IMR-90 (cell line): ENCODE results near the gene ITPKB. TPM values are rescaled to one million over a fixed set of nuclear protein-coding genes. Genes with fewer than 3 reads are reported as not detected.

Experiments used
- ATAC-seq: fragments of 200-7000 bp; cut with Tn5 transposase; 2 replicates; pipeline ENCODE4 v1.9.1; 2020; ENCODE audit warnings: low read depth, mild to moderate bottlenecking, moderate library complexity
- BruUV-seq: library from RNA; stranded (reverse); fragments of 400-500 nt; replicated peaks from 2 replicates; lab custom pipeline; 2021; lab: Mats Ljungman, UMichigan
- CTCF ChIA-PET: fragments of 300-600 bp; formaldehyde crosslinking; extraction: SDS; loops from one replicate; lab custom pipeline; 2021; ENCODE audit warnings: antibody characterized with exemption; lab: Yijun Ruan, JAX
- POLR2A ChIA-PET: fragments of 300-600 bp; sonication (Branson Sonifier 250); formaldehyde crosslinking; loops from one replicate; lab custom pipeline; 2022; ENCODE audit warnings: antibody characterized with exemption; ENCODE audit not compliant: unreplicated experiment; lab: Charles Lee
- DNase-seq: peaks from one replicate; pipeline ENCODE4 v3.0.0; 2013
- H2AFZ ChIP-seq: replicated peaks from 2 replicates; pipeline ENCODE3; 2013; ENCODE audit warnings: low read length, mild to moderate bottlenecking; ENCODE audit not compliant: poor library complexity
- H2AK5ac ChIP-seq: 2 replicates; pipeline ENCODE4 v1.6.1; 2013; ENCODE audit warnings: low read depth, low read length, inconsistent platforms
- H2AK9ac ChIP-seq: replicated peaks from 2 replicates; pipeline ENCODE3; 2013; ENCODE audit warnings: mild to moderate bottlenecking, low read depth, low read length, moderate library complexity; ENCODE audit not compliant: poor library complexity
- H2BK120ac ChIP-seq: 2 replicates; pipeline ENCODE4 v1.6.1; 2013; ENCODE audit warnings: low read depth, low read length, inconsistent platforms
- H2BK15ac ChIP-seq: 3 replicates; pipeline ENCODE4 v1.6.1; 2013; ENCODE audit warnings: low read depth, low read length, inconsistent platforms
- H2BK20ac ChIP-seq: 2 replicates; pipeline ENCODE4 v1.6.1; 2013; ENCODE audit warnings: low read depth, mild to moderate bottlenecking, inconsistent platforms, low read length, moderate library complexity
- H2BK5ac ChIP-seq: 2 replicates; pipeline ENCODE4 v1.6.1; 2013; ENCODE audit warnings: mild to moderate bottlenecking, low read depth, low read length, inconsistent platforms; ENCODE audit not compliant: poor library complexity, severe bottlenecking
- H3K14ac ChIP-seq: replicated peaks from 2 replicates; pipeline ENCODE4 v1.6.1; 2013; ENCODE audit warnings: low read depth, low read length, inconsistent platforms
- H3K18ac ChIP-seq: 2 replicates; pipeline ENCODE4 v1.6.1; 2013; ENCODE audit warnings: low read depth, low read length, control low read depth
- H3K23ac ChIP-seq: 2 replicates; pipeline ENCODE4 v1.6.1; 2013; ENCODE audit warnings: low read depth, low read length, inconsistent platforms
- H3K27ac ChIP-seq: 2 replicates; pipeline ENCODE4 v1.5.1; 2013; ENCODE audit warnings: mild to moderate bottlenecking, control low read depth, low read length; ENCODE audit not compliant: insufficient read depth
- H3K27me3 ChIP-seq: 2 replicates; pipeline ENCODE4 v1.6.1; 2013; ENCODE audit warnings: low read length; ENCODE audit not compliant: control insufficient read depth, insufficient read depth
- H3K36me3 ChIP-seq: 2 replicates; pipeline ENCODE4 v1.6.1; 2013; ENCODE audit warnings: low read length, mixed read lengths; ENCODE audit not compliant: control insufficient read depth, insufficient read depth
- H3K4ac ChIP-seq: 2 replicates; pipeline ENCODE4 v1.6.1; 2013; ENCODE audit warnings: low read depth, low read length, inconsistent platforms
- H3K4me1 ChIP-seq: 2 replicates; pipeline ENCODE4 v1.6.1; 2013; ENCODE audit warnings: low read length, mixed read lengths; ENCODE audit not compliant: control insufficient read depth, insufficient read depth
- H3K4me2 ChIP-seq: 2 replicates; pipeline ENCODE4 v1.6.1; 2013; ENCODE audit warnings: low read depth, mild to moderate bottlenecking, control low read depth, low read length, moderate library complexity
- H3K4me3 ChIP-seq: 2 replicates; pipeline ENCODE4 v1.5.1; 2013; ENCODE audit warnings: low read depth, mild to moderate bottlenecking, control low read depth, low read length, moderate library complexity; ENCODE audit not compliant: insufficient read depth
- H3K56ac ChIP-seq: 2 replicates; pipeline ENCODE4 v1.6.1; 2013; ENCODE audit warnings: low read length, inconsistent platforms; ENCODE audit not compliant: insufficient read depth; ENCODE audit errors: extremely low read depth
- H3K79me1 ChIP-seq, 2 experiments: 2 replicates each; pipeline ENCODE4 v1.6.1; 2013; ENCODE audit warnings: low read length in 2 of 2, inconsistent platforms in 1 of 2, low read depth in 1 of 2
- H3K9ac ChIP-seq: 2 replicates; pipeline ENCODE4 v1.6.1; 2013; ENCODE audit warnings: low read depth, low read length, control low read depth
- H3K9me1 ChIP-seq: 2 replicates; pipeline ENCODE4 v1.6.1; 2013; ENCODE audit warnings: low read length, inconsistent platforms; ENCODE audit not compliant: insufficient read depth
- H3K9me3 ChIP-seq: 2 replicates; pipeline ENCODE4 v1.6.1; 2013; ENCODE audit warnings: low read length; ENCODE audit not compliant: control insufficient read depth, insufficient read depth
- H4K20me1 ChIP-seq: 2 replicates; pipeline ENCODE4 v1.6.1; 2013; ENCODE audit warnings: low read length, inconsistent platforms; ENCODE audit not compliant: insufficient read depth
- H4K5ac ChIP-seq: 2 replicates; pipeline ENCODE4 v1.6.1; 2013; ENCODE audit warnings: mild to moderate bottlenecking, low read depth, low read length, control low read depth
- H4K8ac ChIP-seq, 2 experiments: 2 replicates each; pipeline ENCODE4 v1.6.1; 2013; ENCODE audit warnings: low read depth in 2 of 2, low read length in 2 of 2, control low read depth in 1 of 2, inconsistent platforms in 1 of 2
- H4K91ac ChIP-seq: 2 replicates; pipeline ENCODE4 v1.6.1; 2013; ENCODE audit warnings: low read depth, low read length, inconsistent platforms; ENCODE audit not compliant: insufficient read depth
- BHLHE40 ChIP-seq: fragments of 150-350 bp; IDR thresholded peaks from 2 replicates; pipeline ENCODE4 v1.6.1; 2016; ENCODE audit warnings: mild to moderate bottlenecking, low read depth, low read length
- CEBPB ChIP-seq: IDR thresholded peaks from 2 replicates; pipeline ENCODE4 v1.6.1; 2012; ENCODE audit warnings: low read depth, low read length, improper control_type of control experiment
- CHD1 ChIP-seq: IDR thresholded peaks from 2 replicates; pipeline ENCODE4 v1.6.1; 2012; ENCODE audit warnings: low read depth, low read length, improper control_type of control experiment
- CTCF ChIP-seq: conservative IDR thresholded peaks from 2 replicates; pipeline ENCODE4 v1.5.1; 2012; ENCODE audit warnings: mild to moderate bottlenecking, low read depth, low read length, improper control_type of control experiment
- ELK1 ChIP-seq: fragments of 150-350 bp; IDR thresholded peaks from 2 replicates; pipeline ENCODE4 v1.6.1; 2016; ENCODE audit warnings: low read depth, mild to moderate bottlenecking, low read length, moderate library complexity, borderline replicate concordance
- FOS ChIP-seq: fragments of 150-350 bp; IDR thresholded peaks from 2 replicates; pipeline ENCODE4 v1.6.1; 2016; ENCODE audit warnings: low read depth, low read length
- MAFK ChIP-seq: IDR thresholded peaks from 2 replicates; pipeline ENCODE4 v1.6.1; 2012; ENCODE audit warnings: low read depth, low read length, improper control_type of control experiment
- MAZ ChIP-seq: IDR thresholded peaks from 2 replicates; pipeline ENCODE4 v1.6.1; 2012; ENCODE audit warnings: low read depth, mild to moderate bottlenecking, low read length, improper control_type of control experiment, moderate library complexity, borderline replicate concordance
- MXI1 ChIP-seq: IDR thresholded peaks from 2 replicates; pipeline ENCODE4 v1.6.1; 2012; ENCODE audit warnings: low read depth, mild to moderate bottlenecking, low read length, moderate library complexity, borderline replicate concordance
- NFE2L2 ChIP-seq: fragments of 150-350 bp; IDR thresholded peaks from 2 replicates; pipeline ENCODE4 v1.6.1; 2016; ENCODE audit warnings: low read depth, mild to moderate bottlenecking, low read length
- POLR2A ChIP-seq: IDR thresholded peaks from 2 replicates; pipeline ENCODE4 v1.6.1; 2012; ENCODE audit warnings: mild to moderate bottlenecking, low read depth, low read length
- RAD21 ChIP-seq: IDR thresholded peaks from 2 replicates; pipeline ENCODE4 v1.6.1; 2012; ENCODE audit warnings: low read length, improper control_type of control experiment
- RCOR1 ChIP-seq: IDR thresholded peaks from 2 replicates; pipeline ENCODE4 v1.6.1; 2012; ENCODE audit warnings: mild to moderate bottlenecking, low read length, improper control_type of control experiment; ENCODE audit not compliant: insufficient replicate concordance
- RFX5 ChIP-seq: IDR thresholded peaks from 2 replicates; pipeline ENCODE4 v1.8.0; 2012; ENCODE audit warnings: low read depth, mild to moderate bottlenecking, low read length, moderate library complexity
- SMC3 ChIP-seq: fragments of 150-350 bp; IDR thresholded peaks from 2 replicates; pipeline ENCODE4 v1.6.1; 2016; ENCODE audit warnings: low read depth, mild to moderate bottlenecking, antibody characterized with exemption, low read length, moderate library complexity
- USF2 ChIP-seq: fragments of 150-350 bp; IDR thresholded peaks from 2 replicates; pipeline ENCODE4 v1.6.1; 2017; ENCODE audit warnings: mild to moderate bottlenecking, antibody characterized with exemption, low read length, low read depth
- WGBS, 2 experiments: methylation state at CpG; one replicate each; pipeline versions ENCODE4 v1.1.5 to v1.1.7; 2013; ENCODE audit warnings: missing lambda C conversion rate in 2 of 2; ENCODE audit not compliant: insufficient read length in 1 of 2; ENCODE audit errors: extremely low coverage in 2 of 2; 5-methylcytosine and 5-hydroxymethylcytosine counted together
- dilution Hi-C: fragments of 300-500 bp; cut with HindIII; formaldehyde crosslinking; loops from one replicate; pipeline ENCODE4 v1.14.3; 2018; ENCODE audit warnings: low sequenced_read_pairs; ENCODE audit not compliant: unreplicated experiment
- in situ Hi-C: fragments of 300-500 bp; cut with MboI; formaldehyde crosslinking; loops from 3 replicates; pipeline ENCODE4 v1.14.3; 2019; ENCODE audit warnings: low sequenced_read_pairs, inconsistent platforms, mixed read lengths
- intact Hi-C: fragments of 100-400 bp; cut with micrococcal nuclease; formaldehyde crosslinking; loops from 2 replicates; pipeline ENCODE4 v1.10.0; 2022
- polyA plus RNA-seq, 3 experiments: library from polyadenylated mRNA; depleted of rRNA; stranded (reverse); fragments of >200 nt; gene quantifications; 2 replicates each; pipeline ENCODE4 v1.2.3, GENCODE V29; 2012; ENCODE audit warnings: low replicate concordance in 1 of 3
- total RNA-seq: library from RNA; depleted of rRNA; stranded (reverse); fragments of >200 nt; gene quantifications from 2 replicates; pipeline ENCODE4 v1.2.3, GENCODE V29; 2012

Gene ITPKB
- total and polyA plus RNA-seq, 2 of the 4 experiments (the other 2 are of a cell fraction), result 0.72 to 1.4 TPM

- Histone ChIP-seq H3K23ac (no peak overlapping the region), H2BK120ac (no peak overlapping the region), H3K14ac (no peak overlapping the region), H4K91ac (no peak overlapping the region), H3K9me1 (no peaks in the 10 kb centered on the region), H3K4me2 (no peak overlapping the region), H3K9me3 (no peaks in the 10 kb centered on the region), H3K4me3 (no peak overlapping the region), H4K20me1 (no peaks in the 10 kb centered on the region), H2BK5ac (no peak overlapping the region), H3K4ac (no peak overlapping the region), H3K4me1 (no peaks in the 10 kb centered on the region), H3K9ac (no peak overlapping the region), H4K5ac (no peak overlapping the region), H3K56ac (no peak overlapping the region), H2AK5ac (no peak overlapping the region), H3K79me1 (no peaks in the 10 kb centered on the region), H3K18ac (no peak overlapping the region), H2BK20ac (no peak overlapping the region), H2BK15ac (no peak overlapping the region), H3K36me3 (no peaks in the 10 kb centered on the region), H2AFZ (no peak overlapping the region), H2AK9ac (no peak overlapping the region), H3K27me3 (peaks cover 7% of the 10 kb centered on the region), H4K8ac (no peak overlapping the region), H3K27ac (no peak overlapping the region)
- TF ChIP-seq MAFK (no peak), CHD1 (no peak), FOS (no peak), NFE2L2 (no peak), POLR2A (no peak), USF2 (no peak), RFX5 (no peak), RCOR1 (no peak), CEBPB (no peak), ELK1 (no peak), BHLHE40 (no peak), CTCF (no peak), MAZ (no peak), MXI1 (no peak), RAD21 (no peak), SMC3 (no peak)
- dilution Hi-C loops, result no loop called here
- DNase-seq (no peak), ATAC-seq (no peak)
- no TSS peak for BruUV-seq
- POLR2A ChIA-PET, result no interaction called here
- in situ Hi-C loops, result no loop called here
- intact Hi-C loops, result no loop called here
- no CpG with 5 or more reads among the region's 9 CpGs for WGBS, 2 experiments
- CTCF ChIA-PET, result no interaction called here
These were observed 15.9 kb upstream of the ITPKB start for GRCh38 chr1:226754793-226755533.
